Heart right ventricle (tissue), 16 donors: ENCODE measurements around the gene TEKT3. TPM values are rescaled to one million over a fixed set of nuclear protein-coding genes. Genes with fewer than 3 reads are reported as not detected.

Experiments used
- ATAC-seq, 8 donors: fragments of 200-7000 bp; cut with Tn5 transposase; one replicate each; pipeline ENCODE4 v1.9.1; 2020; ENCODE audit warnings: mild to moderate bottlenecking in 8 of 8, moderate library complexity in 8 of 8, moderate number of reproducible peaks in 1 of 8
- DNase-seq, 2 donors: peaks; one replicate each; pipeline ENCODE4 v3.0.0-alpha.2; 2020
- H3K27ac ChIP-seq, 10 donors: fragments of 200-600 bp; sonication (generic) in 2 of 10; one replicate each; pipeline versions ENCODE4 v1.5.0 to v1.8.0; 2020 to 2022; ENCODE audit warnings: mild to moderate bottlenecking in 3 of 10
- H3K27me3 ChIP-seq, 7 donors: fragments of 200-600 bp; one replicate each; pipeline ENCODE4 v1.8.0; 2021 to 2022; ENCODE audit warnings: mild to moderate bottlenecking in 2 of 7
- H3K36me3 ChIP-seq, 9 donors: fragments of 200-600 bp; sonication (generic) in 1 of 9; one replicate each; pipeline versions ENCODE4 v1.5.0 to v1.8.0; 2020 to 2022; ENCODE audit warnings: mild to moderate bottlenecking in 2 of 9
- H3K4me1 ChIP-seq, 9 donors: fragments of 200-600 bp; sonication (generic) in 1 of 9; one replicate each; pipeline versions ENCODE4 v1.5.0 to v1.8.0; 2020 to 2022; ENCODE audit warnings: mild to moderate bottlenecking in 4 of 9
- H3K4me3 ChIP-seq, 10 donors: fragments of 200-600 bp; sonication (generic) in 2 of 10; one replicate each; pipeline versions ENCODE4 v1.5.0 to v1.8.0; 2020 to 2022; ENCODE audit warnings: mild to moderate bottlenecking in 7 of 10, moderate library complexity in 2 of 10
- H3K9me3 ChIP-seq, 11 donors: fragments of 200-600 bp in 10 of 11; sonication (generic) in 2 of 11; one replicate each; pipeline versions ENCODE4 v1.5.0 to v1.8.0; 2013 to 2022; ENCODE audit warnings: mild to moderate bottlenecking in 2 of 11, control low read depth in 1 of 11, moderate library complexity in 1 of 11
- CTCF ChIP-seq, 9 donors: fragments of 200-600 bp; sonication (generic) in 2 of 9; IDR thresholded peaks; one replicate each; pipeline versions ENCODE4 v1.5.0 to v1.8.0; 2021 to 2022; ENCODE audit warnings: antibody characterized with exemption in 9 of 9, mild to moderate bottlenecking in 5 of 9, moderate library complexity in 1 of 9
- WGBS, 2 donors: extraction: QIAGEN DNeasy Blood & Tissue Kit; methylation state at CpG; one replicate each; pipeline ENCODE4 v1.1.7; 2013; ENCODE audit warnings: inconsistent platforms in 1 of 2; 5-methylcytosine and 5-hydroxymethylcytosine counted together
- intact Hi-C, 10 donors: fragments of 100-400 bp; cut with DNase I; formaldehyde crosslinking; loops; one replicate each; pipeline versions ENCODE4 v1.11.1 to v1.14.2; 2022
- polyA plus RNA-seq, 2 donors: library from polyadenylated mRNA; stranded (reverse); fragments of 200-250 nt; gene quantifications; one replicate each; pipeline ENCODE4 v1.2.3, GENCODE V29; 2013
- total RNA-seq, 10 donors: library from RNA; stranded (reverse); fragmentation: NEBNext Ultra II Directional in 3 of 10; extraction: Animal tissue kit (Norgen Biotek cat#: 25700) in 3 of 10; gene quantifications; one replicate each; pipeline versions ENCODE4 v1.2.1 to v1.2.4, GENCODE V29; 2021 to 2023
- donor health status: Arrhythmogenic right ventricular cardiomyopathy.
- donor health status: ischemic (EF 13 %, LVEDD 7.1; RV severe dilation, severe dysfunction).
- donor health status: healthy with polysubstance abuse.
- donor health status: DM: no; HTN: yes; CAD: no.
- donor health status: DM: no; HTN: no; CAD: no.
- donor health status: ischemic (EF 25% LVEDD 6.9; RV normal size, moderate dysfunction).
- donor health status: ischemic (EF 25% LVEDD 5.7; RV mildly dilated, moderate dysfunction).
- donor health status: healthy.
- donor health status: DM: yes; HTN: yes; CAD: no.
- donor health status: Ischemic cardiomyopathy.
- donor health status: ischemic (EF 35%, LVEDD 5.7; RV mildly dilated, moderate dysfunction).
- donor health status: nonischemic (EF 11% LVEDD 7.7; RV severe dilation, severe dysfunction).
- donor health status: DM: yes; HTN: yes; CAD: no.
- donor health status: PGD.
- donor health status: ischemic (EF 29% LVEDD 5.4; RV normal size, mild dysfunction).
- donor health status: nonischemic (EF 23%, LVEDD 6.1; RV moderate dilation, normal function).

Gene TEKT3
- total and polyA plus RNA-seq, 12 donors = 0.14 to 1.1 (median 0.68) TPM; not detected in 3

- no peak overlapping the region for H3K27ac ChIP-seq
- H3K27me3 ChIP-seq = peaks cover 0 to 25% (median 0%) of the 10 kb centered on the region in 7 donors
- no peak overlapping the region for H3K4me3 ChIP-seq
- ATAC-seq (no peak), DNase-seq (no peak)
- intact Hi-C loops = loop anchor here in 2 of 10 donors (10.0 kb wide), 2 partner anchors 107 to 157 kb away; no protein-coding TSS in a partner anchor
- H3K36me3 ChIP-seq = no peaks in the 10 kb centered on the region
- no peaks in the 10 kb centered on the region for H3K9me3 ChIP-seq
- no peak for TF ChIP-seq CTCF (IDR thresholded peaks at IDR 0.05)
- WGBS, 2 donors = 25 to 26% methylated on average over 4 of the region's 4 CpGs
- peaks cover 0 to 10% (median 4%) of the 10 kb centered on the region in 9 donors for H3K4me1 ChIP-seq
Observed at GRCh38 chr17:15348021-15348420, 6.6 kb upstream of the TEKT3 start.

- Histone ChIP-seq H3K27ac (no peak overlapping the region), H3K4me3 (no peak overlapping the region), H3K27me3 (peaks cover 0 to 43% (median 11%) of the 10 kb centered on the region in 7 donors), H3K36me3 (no peaks in the 10 kb centered on the region), H3K9me3 (no peaks in the 10 kb centered on the region), H3K4me1 (peaks cover 0 to 16% (median 8%) of the 10 kb centered on the region in 9 donors)
- intact Hi-C loops = loop anchor here in 2 of 10 donors (10.0 kb wide), 2 partner anchors 109 to 159 kb away; no protein-coding TSS in a partner anchor
- ATAC-seq (no peak), DNase-seq (no peak)
- no peak for TF ChIP-seq CTCF (IDR thresholded peaks at IDR 0.05)
- 72 to 82% methylated on average over 13 of the region's 13 CpGs for WGBS, 2 donors
Observed at GRCh38 chr17:15346066-15346595, 4.7 kb upstream of the TEKT3 start.

GRCh38 chr17:15343749-15344148 is 2.4 kb upstream of the TEKT3 start:
- intact Hi-C loops = loop anchor here in 6 of 10 donors (5.0 to 10.0 kb wide), 5 partner anchors 66 to 161 kb away; partner anchors contain the start of gene PMP22 (in 1 of the 6)
- 66 to 68% methylated on average over 4 of the region's 4 CpGs for whole genome bisulfite sequencing, 2 donors
- H3K27me3 ChIP-seq = peaks cover 0 to 58% (median 11%) of the 10 kb centered on the region in 7 donors
- DNase-seq = no peak
- H3K4me3 ChIP-seq = no peak overlapping the region
- ATAC-seq = no peak
- H3K4me1 ChIP-seq = peaks cover 0 to 19% (median 10%) of the 10 kb centered on the region in 9 donors
- H3K36me3 ChIP-seq = no peaks in the 10 kb centered on the region
- no peak overlapping the region for H3K27ac ChIP-seq
- TF ChIP-seq CTCF (IDR thresholded peaks at IDR 0.05) = no peak
- no peaks in the 10 kb centered on the region for H3K9me3 ChIP-seq

- Histone ChIP-seq H3K4me1 (peaks cover 0 to 13% (median 10%) of the 10 kb centered on the region in 9 donors), H3K9me3 (peaks cover 0 to 5% (median 0%) of the 10 kb centered on the region in 11 donors), H3K36me3 (no peaks in the 10 kb centered on the region), H3K4me3 (no peak overlapping the region), H3K27me3 (peaks cover 0 to 58% (median 11%) of the 10 kb centered on the region in 7 donors), H3K27ac (no peak overlapping the region)
- WGBS, 2 donors = 77 to 79% methylated on average over 7 of the region's 7 CpGs
- ATAC-seq (no peak), DNase-seq (no peak)
- intact Hi-C loops = loop anchor here in 6 of 10 donors (5.0 to 10.0 kb wide), 5 partner anchors 65 to 162 kb away; partner anchors contain the start of gene PMP22 (in 1 of the 6)
- no peak for TF ChIP-seq CTCF (IDR thresholded peaks at IDR 0.05)
Observed at GRCh38 chr17:15342460-15342859, 1.1 kb upstream of the TEKT3 start.
